Osteoblast (primary cell): ENCODE results near the gene CYSRT1. TPM values are rescaled to one million over a fixed set of nuclear protein-coding genes. Genes with fewer than 3 reads are reported as not detected.

Experiments
- DNase-seq: peaks from one replicate; pipeline ENCODE4 v3.0.0; 2011; ENCODE audit warnings: low spot score, mixed read lengths; ENCODE audit not compliant: insufficient read length; ENCODE audit errors: missing footprints
- H2AFZ ChIP-seq: 2 replicates; pipeline ENCODE4 v1.6.0; 2011; ENCODE audit warnings: mild to moderate bottlenecking, low read length
- H3K27ac ChIP-seq: 2 replicates; pipeline ENCODE4 v1.5.1; 2011; ENCODE audit warnings: mild to moderate bottlenecking, low read depth, low read length, moderate library complexity
- H3K27me3 ChIP-seq: 2 replicates; pipeline ENCODE4 v1.6.0; 2012; ENCODE audit warnings: mild to moderate bottlenecking, control low read depth, inconsistent platforms, low read length, moderate library complexity; ENCODE audit not compliant: insufficient read depth
- H3K36me3 ChIP-seq: 2 replicates; pipeline ENCODE4 v1.5.1; 2011; ENCODE audit warnings: mild to moderate bottlenecking, low read length, control low read depth, moderate library complexity; ENCODE audit not compliant: insufficient read depth
- H3K4me1 ChIP-seq: 2 replicates; pipeline ENCODE4 v1.5.1; 2011; ENCODE audit warnings: mild to moderate bottlenecking, low read length, control low read depth, moderate library complexity; ENCODE audit not compliant: insufficient read depth
- H3K4me2 ChIP-seq: 2 replicates; pipeline ENCODE4 v1.6.0; 2011; ENCODE audit warnings: mild to moderate bottlenecking, low read length; ENCODE audit not compliant: insufficient read depth
- H3K4me3 ChIP-seq: fragments of 200-600 bp; sonication (generic); 3 replicates; pipeline ENCODE4 v1.5.1; 2012; ENCODE audit warnings: mild to moderate bottlenecking, low read length, inconsistent platforms; ENCODE audit not compliant: insufficient read depth
- H3K79me2 ChIP-seq: 2 replicates; pipeline ENCODE4 v1.6.0; 2012; ENCODE audit warnings: mild to moderate bottlenecking, low read length, control low read depth, inconsistent platforms; ENCODE audit not compliant: insufficient read depth
- H3K9me3 ChIP-seq: 2 replicates; pipeline ENCODE4 v1.5.1; 2011; ENCODE audit warnings: low read depth, low read length, control low read depth
- H4K20me1 ChIP-seq: 2 replicates; pipeline ENCODE4 v1.6.0; 2012; ENCODE audit warnings: mild to moderate bottlenecking, low read length, control low read depth; ENCODE audit not compliant: insufficient read depth
- total RNA-seq: library from RNA; depleted of rRNA; stranded (reverse); fragments of >200 nt; gene quantifications from 2 replicates; pipeline ENCODE4 v1.2.3, GENCODE V29; 2012
- TF ChIP-seq, protein P1 (sequence below): IDR thresholded peaks from 2 replicates; pipeline ENCODE4 v1.5.1; 2011; ENCODE audit warnings: mild to moderate bottlenecking, low read depth, low read length, moderate library complexity; ENCODE audit errors: extremely low read depth

The CYSRT1 gene
- total RNA-seq, 1 donor = 1.1 TPM

DNA sequence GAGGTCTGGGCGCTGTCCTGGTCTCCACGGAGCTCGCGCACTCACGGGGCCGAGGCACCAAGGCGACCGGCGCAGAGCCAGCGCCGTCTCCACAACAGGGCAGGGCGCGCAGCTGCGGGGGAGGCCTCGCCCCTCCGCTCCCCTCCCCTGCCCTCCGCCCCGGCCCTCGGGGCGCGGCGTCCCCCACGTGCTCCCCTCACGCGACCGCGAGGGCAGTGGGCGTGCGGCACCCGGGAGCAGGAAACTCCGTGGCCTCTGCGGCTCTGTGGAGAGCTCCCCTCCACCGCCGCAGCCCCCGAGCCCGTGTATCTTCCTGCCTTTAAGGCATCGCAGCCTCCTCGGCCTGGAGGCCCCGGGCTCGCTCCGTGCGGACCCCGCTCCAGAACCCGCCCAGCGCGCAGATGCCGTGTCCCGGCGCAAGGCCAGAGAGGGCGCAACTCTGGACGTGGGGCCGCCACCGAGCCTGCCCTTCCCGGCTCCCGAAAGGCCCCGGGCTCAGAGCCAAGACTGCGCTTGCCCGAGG lies 15.4 kb downstream of the CYSRT1 start:
- DNase-seq = peak; percentile 98

DNA sequence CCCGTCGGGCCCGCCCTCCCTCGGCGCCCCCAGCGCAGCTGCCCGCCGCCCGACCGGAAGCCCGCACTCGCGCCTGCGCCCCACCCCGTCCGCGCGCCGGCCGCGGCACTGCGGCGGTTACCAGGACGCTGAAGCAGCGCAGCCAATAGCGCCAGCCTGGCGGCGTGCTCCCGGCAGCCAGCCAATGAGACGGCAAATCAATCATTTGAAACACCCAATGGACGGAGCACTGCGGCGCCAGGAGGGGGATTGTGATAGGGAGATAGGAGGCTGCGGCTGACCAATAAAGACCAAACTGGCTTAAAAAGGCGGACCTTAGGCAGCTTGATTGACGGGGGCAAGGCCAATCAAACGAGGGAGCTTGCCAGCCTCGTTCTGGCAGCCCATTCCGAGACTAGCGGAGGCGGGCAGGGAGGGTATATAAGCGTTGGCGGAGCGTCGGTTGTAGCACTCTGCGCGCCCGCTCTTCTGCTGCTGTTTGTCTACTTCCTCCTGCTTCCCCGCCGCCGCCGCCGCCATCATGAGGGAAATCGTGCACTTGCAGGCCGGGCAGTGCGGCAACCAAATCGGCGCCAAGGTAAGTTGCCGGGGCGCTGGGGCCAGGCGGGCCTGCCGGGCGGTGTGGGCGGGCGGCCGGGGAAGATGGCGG lies 16.0 kb downstream of the CYSRT1 start, which contains the start of gene TUBB4B:
Gene TUBB4B, plus strand, starts transcription at position 447 of the 649 bp plus-strand sequence. Its CDS starts 74 bp downstream, at position 521.
- TF ChIP-seq, protein P1, sequence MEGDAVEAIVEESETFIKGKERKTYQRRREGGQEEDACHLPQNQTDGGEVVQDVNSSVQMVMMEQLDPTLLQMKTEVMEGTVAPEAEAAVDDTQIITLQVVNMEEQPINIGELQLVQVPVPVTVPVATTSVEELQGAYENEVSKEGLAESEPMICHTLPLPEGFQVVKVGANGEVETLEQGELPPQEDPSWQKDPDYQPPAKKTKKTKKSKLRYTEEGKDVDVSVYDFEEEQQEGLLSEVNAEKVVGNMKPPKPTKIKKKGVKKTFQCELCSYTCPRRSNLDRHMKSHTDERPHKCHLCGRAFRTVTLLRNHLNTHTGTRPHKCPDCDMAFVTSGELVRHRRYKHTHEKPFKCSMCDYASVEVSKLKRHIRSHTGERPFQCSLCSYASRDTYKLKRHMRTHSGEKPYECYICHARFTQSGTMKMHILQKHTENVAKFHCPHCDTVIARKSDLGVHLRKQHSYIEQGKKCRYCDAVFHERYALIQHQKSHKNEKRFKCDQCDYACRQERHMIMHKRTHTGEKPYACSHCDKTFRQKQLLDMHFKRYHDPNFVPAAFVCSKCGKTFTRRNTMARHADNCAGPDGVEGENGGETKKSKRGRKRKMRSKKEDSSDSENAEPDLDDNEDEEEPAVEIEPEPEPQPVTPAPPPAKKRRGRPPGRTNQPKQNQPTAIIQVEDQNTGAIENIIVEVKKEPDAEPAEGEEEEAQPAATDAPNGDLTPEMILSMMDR = no peak
- Histone ChIP-seq H4K20me1 (peaks cover 40% of the 10 kb centered on the region), H3K4me1 (peaks cover 11% of the 10 kb centered on the region), H3K4me2 (peak within 1 kb of the TSS; percentile 92), H3K36me3 (peaks cover 20% of the 10 kb centered on the region), H3K27me3 (no peaks in the 10 kb centered on the region), H2AFZ (peak within 1 kb of the TSS; percentile 72), H3K4me3 (peak within 1 kb of the TSS; percentile 89), H3K79me2 (peaks cover 43% of the 10 kb centered on the region), H3K27ac (peak within 1 kb of the TSS; percentile 82), H3K9me3 (no peaks in the 10 kb centered on the region)
- peak; percentile 100 for DNase-seq

More for the DNA sequence above, 15.4 kb downstream of the CYSRT1 start:
- Histone ChIP-seq H3K4me3 (peak overlapping the region; percentile 82), H3K27ac (peak overlapping the region; percentile 82), H2AFZ (peak overlapping the region; percentile 72), H4K20me1 (peaks cover 42% of the 10 kb centered on the region), H3K36me3 (peaks cover 20% of the 10 kb centered on the region), H3K79me2 (peaks cover 43% of the 10 kb centered on the region), H3K27me3 (no peaks in the 10 kb centered on the region), H3K4me1 (peaks cover 11% of the 10 kb centered on the region), H3K4me2 (peak overlapping the region; percentile 92), H3K9me3 (no peaks in the 10 kb centered on the region)
- TF ChIP-seq, protein P1 = no peak

DNA sequence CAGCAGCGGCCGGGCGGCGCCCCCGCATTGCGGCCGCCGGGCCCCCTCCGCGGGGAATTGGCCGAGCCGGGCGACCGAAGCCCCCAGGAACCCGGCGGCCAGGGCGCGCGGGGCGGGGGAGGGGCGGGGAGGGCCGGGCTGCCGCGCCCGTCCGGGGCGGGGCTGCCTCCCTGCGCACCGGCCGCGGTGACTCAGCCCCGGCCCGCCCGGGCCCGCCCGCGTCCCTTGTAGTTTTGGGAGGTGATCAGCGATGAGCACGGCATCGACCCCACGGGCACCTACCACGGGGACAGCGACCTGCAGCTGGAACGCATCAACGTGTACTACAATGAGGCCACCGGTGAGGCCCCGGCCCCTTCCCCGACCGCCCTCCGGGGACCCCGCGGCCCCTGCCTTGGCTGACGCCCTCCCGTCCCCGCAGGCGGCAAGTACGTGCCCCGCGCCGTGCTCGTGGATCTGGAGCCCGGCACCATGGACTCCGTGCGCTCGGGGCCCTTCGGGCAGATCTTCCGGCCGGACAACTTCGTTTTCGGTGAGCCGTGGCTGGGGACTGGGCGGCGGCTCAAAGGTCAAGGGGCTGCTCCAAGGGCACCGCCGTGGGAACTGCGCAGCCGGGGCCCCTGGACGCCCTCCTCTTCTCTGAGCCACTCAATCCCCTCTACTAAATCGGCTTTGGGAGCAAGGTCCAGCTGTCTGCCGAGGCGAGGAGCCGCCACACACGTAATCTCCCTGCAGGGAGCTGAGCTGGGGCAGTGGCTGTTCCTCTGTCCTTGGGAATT lies 16.7 kb downstream of the CYSRT1 start:
- Histone ChIP-seq H3K9me3 (no peaks in the 10 kb centered on the region), H3K27me3 (no peaks in the 10 kb centered on the region), H3K79me2 (peaks cover 43% of the 10 kb centered on the region), H3K4me3 (peak overlapping the region; percentile 89), H3K4me2 (peak overlapping the region; percentile 88), H3K27ac (peak overlapping the region; percentile 34), H3K4me1 (peaks cover 9% of the 10 kb centered on the region), H2AFZ (no peak overlapping the region), H3K36me3 (peaks cover 20% of the 10 kb centered on the region), H4K20me1 (peaks cover 35% of the 10 kb centered on the region)
- TF ChIP-seq, protein P1 = no peak
- peak; percentile 99 for DNase-seq
